ENCODE results near the gene SYCE3. TPM values are rescaled to one million over a fixed set of nuclear protein-coding genes. Genes with fewer than 3 reads are reported as not detected.

Gene SYCE3
- total and polyA plus RNA-seq, 7 donors, result not detected

- H3K27ac ChIP-seq, result no peak overlapping the region
- no peaks in the 10 kb centered on the region for H3K36me3 ChIP-seq
- H3K27me3 ChIP-seq, result peaks cover 16 to 88% (median 51%) of the 10 kb centered on the region in 3 donors
- no peaks in the 10 kb centered on the region for H3K9me3 ChIP-seq
- no peak overlapping the region for H3K4me3 ChIP-seq
- intact Hi-C loops (cut with DNase I), result no loop called here
- DNase-seq, result no peak
- WGBS, 2 donors, result 73 to 86% methylated on average over 18 of the region's 18 CpGs
- TF ChIP-seq POLR2AphosphoS5 (IDR thresholded peaks at IDR 0.05) (no peak), CTCF (IDR thresholded peaks at IDR 0.05) (no peak), EP300 (IDR thresholded peaks at IDR 0.05) (no peak), POLR2A (IDR thresholded peaks at IDR 0.05) (no peak)
- H3K4me1 ChIP-seq, result no peaks in the 10 kb centered on the region
Observed at GRCh38 chr22:50606946-50607658, 44.4 kb upstream of the SYCE3 start.

DNA sequence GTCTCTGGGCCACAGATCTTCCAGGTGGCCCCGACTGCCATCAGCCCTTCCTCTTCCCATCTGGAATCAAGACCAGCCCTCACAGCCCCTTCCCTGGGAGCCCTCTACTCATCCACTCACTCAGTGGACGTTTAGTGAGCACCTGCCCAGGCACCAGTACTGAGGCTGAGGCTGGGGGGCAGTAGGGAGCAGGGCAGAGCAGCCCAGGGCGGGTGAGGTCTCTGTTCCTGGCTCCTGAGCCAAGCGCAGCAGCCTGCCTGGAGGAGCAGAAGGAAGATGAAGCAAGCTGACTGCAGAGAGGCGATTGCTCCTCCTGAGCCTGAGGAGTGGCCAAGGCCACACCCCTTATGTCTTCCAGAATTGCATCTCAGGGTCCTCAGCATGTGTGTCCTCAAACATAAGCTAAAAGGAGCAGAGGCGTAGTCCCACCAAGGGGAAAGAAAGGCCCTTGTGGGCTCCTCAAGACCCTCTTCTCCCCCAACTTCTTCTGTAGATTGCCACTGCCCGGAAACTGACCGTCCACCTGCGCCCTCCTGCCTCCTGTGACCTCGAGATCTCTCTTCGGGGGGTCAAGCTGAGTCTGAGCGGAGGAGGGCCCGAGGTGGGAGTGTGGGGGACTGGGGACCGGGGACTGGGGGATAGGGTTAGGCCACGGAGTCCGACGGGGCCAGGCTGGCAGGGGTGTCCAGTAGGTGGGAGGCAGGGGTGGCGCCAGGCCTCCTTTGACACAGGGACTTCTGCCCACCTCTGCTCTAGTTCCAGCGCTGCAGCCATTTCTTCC lies 43.6 kb upstream of the SYCE3 start:
- H3K27me3 ChIP-seq, result peaks cover 16 to 88% (median 55%) of the 10 kb centered on the region in 3 donors
- DNase-seq, result peak; percentile 59
- no peak overlapping the region for H3K4me3 ChIP-seq
- H3K36me3 ChIP-seq, result no peaks in the 10 kb centered on the region
- H3K4me1 ChIP-seq, result peaks cover 0 to under 1% (median 0%) of the 10 kb centered on the region in 4 donors
- no peak for TF ChIP-seq POLR2A (IDR thresholded peaks at IDR 0.05)
- TF ChIP-seq EP300 (IDR thresholded peaks at IDR 0.05), result no peak
- no peak for TF ChIP-seq CTCF (IDR thresholded peaks at IDR 0.05)
- TF ChIP-seq POLR2AphosphoS5 (IDR thresholded peaks at IDR 0.05), result no peak
- no peaks in the 10 kb centered on the region for H3K9me3 ChIP-seq
- WGBS, 2 donors, result 69 to 77% methylated on average over 19 of the region's 19 CpGs
- H3K27ac ChIP-seq, result no peak overlapping the region
- intact Hi-C loops (cut with DNase I), result no loop called here

DNA sequence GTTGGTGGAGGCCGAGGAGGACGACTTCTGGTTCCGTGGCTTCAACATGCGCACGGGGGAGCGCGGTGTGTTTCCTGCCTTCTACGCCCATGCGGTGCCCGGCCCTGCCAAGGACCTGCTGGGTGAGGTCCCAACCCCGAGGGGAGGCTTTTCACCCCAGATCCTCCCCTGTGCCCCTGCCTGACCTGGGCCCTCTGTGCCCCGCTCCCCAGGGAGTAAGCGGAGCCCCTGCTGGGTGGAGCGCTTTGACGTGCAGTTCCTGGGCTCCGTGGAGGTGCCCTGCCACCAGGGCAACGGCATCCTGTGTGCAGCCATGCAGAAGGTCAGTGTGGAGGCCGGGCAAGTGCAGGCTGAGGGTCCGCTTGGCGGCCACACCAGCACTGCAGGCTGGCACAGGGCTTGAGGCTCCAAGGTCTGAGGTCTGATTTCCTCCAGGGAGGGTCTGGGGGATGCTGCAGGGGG lies 42.9 kb upstream of the SYCE3 start:
- WGBS, 2 donors, result 87 to 88% methylated on average over 20 of the region's 20 CpGs
- Histone ChIP-seq H3K4me1 (peaks cover 0 to 8% (median 6%) of the 10 kb centered on the region in 4 donors), H3K4me3 (no peak overlapping the region), H3K27ac (no peak overlapping the region), H3K27me3 (peaks cover 21 to 88% (median 62%) of the 10 kb centered on the region in 3 donors), H3K9me3 (no peaks in the 10 kb centered on the region), H3K36me3 (no peaks in the 10 kb centered on the region)
- TF ChIP-seq POLR2AphosphoS5 (IDR thresholded peaks at IDR 0.05), result no peak
- TF ChIP-seq CTCF (IDR thresholded peaks at IDR 0.05), result no peak
- no peak for TF ChIP-seq EP300 (IDR thresholded peaks at IDR 0.05)
- TF ChIP-seq POLR2A (IDR thresholded peaks at IDR 0.05), result no peak
- DNase-seq, result no peak
- intact Hi-C loops (cut with DNase I), result no loop called here

GRCh38 chr22:50605002-50605612 lies 42.4 kb upstream of the SYCE3 start:
- TF ChIP-seq POLR2AphosphoS5 (IDR thresholded peaks at IDR 0.05), result no peak
- no peak for TF ChIP-seq POLR2A (IDR thresholded peaks at IDR 0.05)
- TF ChIP-seq EP300 (IDR thresholded peaks at IDR 0.05), result no peak
- TF ChIP-seq CTCF (IDR thresholded peaks at IDR 0.05), result no peak
- Histone ChIP-seq H3K27me3 (peaks cover 25 to 88% (median 67%) of the 10 kb centered on the region in 3 donors), H3K4me1 (peaks cover 0 to 13% (median 10%) of the 10 kb centered on the region in 4 donors), H3K9me3 (no peaks in the 10 kb centered on the region), H3K4me3 (no peak overlapping the region), H3K27ac (no peak overlapping the region), H3K36me3 (no peaks in the 10 kb centered on the region)
- 84% methylated on average over 23 of the region's 23 CpGs for WGBS, 2 donors
- DNase-seq, result peak; percentile 57
- intact Hi-C loops (cut with DNase I), result no loop called here
